Measurements from ENCODE around the gene BAG5. TPM values are rescaled to one million over a fixed set of nuclear protein-coding genes. Genes with fewer than 3 reads are reported as not detected.

BAG5 gene
- total RNA-seq, 1 donor from 2014 or later: 27.2 TPM

DNA sequence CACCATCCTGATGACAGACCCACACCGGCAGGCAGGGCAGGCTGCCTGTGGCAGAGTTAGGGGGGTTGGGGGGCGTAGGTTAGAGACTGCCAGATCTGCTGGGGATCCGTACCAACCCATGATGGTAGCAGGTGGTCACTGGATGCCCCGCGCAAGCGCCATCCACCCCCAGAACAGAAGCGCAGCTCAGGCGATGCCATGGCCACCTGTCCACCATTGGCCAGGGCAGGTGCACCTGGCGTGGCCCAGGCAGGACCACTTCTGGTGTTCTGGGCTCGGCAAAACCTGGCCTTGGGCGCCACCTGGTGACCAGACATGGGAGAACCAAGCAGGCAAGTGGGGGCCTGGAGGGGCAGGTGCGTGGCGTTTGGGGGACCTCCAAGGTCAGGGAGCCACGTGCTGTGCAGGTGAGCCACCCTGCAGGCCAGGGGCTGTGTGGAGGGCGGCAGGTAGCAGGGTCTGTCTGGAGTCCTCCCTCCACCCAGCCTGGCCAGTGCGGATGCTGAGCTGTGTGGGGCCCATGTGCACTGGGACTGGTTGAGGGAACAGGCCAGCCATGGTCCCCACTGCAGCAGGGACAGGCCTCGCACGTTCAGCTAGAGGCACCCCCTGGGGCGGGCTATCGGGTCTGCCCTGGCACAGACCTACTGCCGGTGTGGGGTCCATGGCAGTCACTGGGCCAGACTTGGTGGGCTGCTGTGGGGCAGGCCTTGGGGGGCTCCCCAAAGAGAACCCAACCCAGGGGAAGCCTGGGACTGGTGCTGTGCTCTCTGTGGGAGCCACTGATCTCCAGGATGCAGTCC, 15.6 kb downstream of the BAG5 start:
- no peak overlapping the region for H3K4me3 ChIP-seq (ENCODE audit: low read depth, low read length)
- TF ChIP-seq, protein P1, sequence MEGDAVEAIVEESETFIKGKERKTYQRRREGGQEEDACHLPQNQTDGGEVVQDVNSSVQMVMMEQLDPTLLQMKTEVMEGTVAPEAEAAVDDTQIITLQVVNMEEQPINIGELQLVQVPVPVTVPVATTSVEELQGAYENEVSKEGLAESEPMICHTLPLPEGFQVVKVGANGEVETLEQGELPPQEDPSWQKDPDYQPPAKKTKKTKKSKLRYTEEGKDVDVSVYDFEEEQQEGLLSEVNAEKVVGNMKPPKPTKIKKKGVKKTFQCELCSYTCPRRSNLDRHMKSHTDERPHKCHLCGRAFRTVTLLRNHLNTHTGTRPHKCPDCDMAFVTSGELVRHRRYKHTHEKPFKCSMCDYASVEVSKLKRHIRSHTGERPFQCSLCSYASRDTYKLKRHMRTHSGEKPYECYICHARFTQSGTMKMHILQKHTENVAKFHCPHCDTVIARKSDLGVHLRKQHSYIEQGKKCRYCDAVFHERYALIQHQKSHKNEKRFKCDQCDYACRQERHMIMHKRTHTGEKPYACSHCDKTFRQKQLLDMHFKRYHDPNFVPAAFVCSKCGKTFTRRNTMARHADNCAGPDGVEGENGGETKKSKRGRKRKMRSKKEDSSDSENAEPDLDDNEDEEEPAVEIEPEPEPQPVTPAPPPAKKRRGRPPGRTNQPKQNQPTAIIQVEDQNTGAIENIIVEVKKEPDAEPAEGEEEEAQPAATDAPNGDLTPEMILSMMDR (conservative IDR thresholded peaks at IDR 0.05; ENCODE audit: low read depth, low read length): peak; percentile 78
- no peak for DNase-seq (ENCODE audit: low read depth)

DNA sequence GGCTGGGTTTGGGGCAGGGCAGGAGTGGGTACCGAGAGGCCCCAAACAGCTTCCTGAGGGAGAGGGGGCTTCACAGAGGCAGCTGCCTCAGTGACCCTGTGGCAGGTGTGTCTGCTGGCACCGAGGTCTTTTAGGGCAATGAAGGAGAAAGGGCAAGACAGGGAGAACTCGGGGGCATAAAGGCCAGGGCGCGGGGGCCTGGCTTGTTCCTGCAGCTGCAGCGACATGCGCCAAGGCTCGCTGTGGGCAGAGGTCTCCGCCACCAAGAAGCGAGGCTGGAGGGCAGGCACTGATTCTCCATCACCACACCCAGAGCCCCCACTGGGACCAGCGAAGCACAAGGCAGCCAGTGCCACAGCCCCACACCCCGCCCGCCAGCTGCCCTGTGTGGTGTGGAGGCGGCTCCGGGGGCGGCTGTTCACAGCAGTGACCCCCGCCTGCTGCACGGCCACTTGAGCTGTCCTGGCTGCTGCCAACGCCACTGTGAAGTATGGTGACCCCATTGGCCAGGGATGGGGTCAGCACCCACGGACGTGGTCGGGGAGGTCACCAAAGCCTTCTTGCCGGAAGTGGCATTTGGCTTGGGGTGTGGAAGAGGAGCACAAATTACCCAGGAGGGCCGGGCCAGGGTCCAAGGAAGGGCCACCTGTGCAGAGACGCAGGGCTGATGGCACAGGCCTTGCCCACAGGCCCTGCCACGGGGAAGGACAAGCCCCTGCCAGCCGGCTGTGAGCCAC, 16.4 kb downstream of the BAG5 start:
- TF ChIP-seq, protein P1 (conservative IDR thresholded peaks at IDR 0.05; ENCODE audit: low read depth, low read length): no peak
- DNase-seq (ENCODE audit: low read depth): no peak
- no peak overlapping the region for H3K4me3 ChIP-seq (ENCODE audit: low read depth, low read length)

- H3K4me3 ChIP-seq (ENCODE audit: low read depth, low read length): no peak overlapping the region
- TF ChIP-seq, protein P1 (conservative IDR thresholded peaks at IDR 0.05; ENCODE audit: low read depth, low read length): no peak
- DNase-seq (ENCODE audit: low read depth): no peak
Observed at GRCh38 chr14:103545219-103545914, 17.1 kb downstream of the BAG5 start.

DNA sequence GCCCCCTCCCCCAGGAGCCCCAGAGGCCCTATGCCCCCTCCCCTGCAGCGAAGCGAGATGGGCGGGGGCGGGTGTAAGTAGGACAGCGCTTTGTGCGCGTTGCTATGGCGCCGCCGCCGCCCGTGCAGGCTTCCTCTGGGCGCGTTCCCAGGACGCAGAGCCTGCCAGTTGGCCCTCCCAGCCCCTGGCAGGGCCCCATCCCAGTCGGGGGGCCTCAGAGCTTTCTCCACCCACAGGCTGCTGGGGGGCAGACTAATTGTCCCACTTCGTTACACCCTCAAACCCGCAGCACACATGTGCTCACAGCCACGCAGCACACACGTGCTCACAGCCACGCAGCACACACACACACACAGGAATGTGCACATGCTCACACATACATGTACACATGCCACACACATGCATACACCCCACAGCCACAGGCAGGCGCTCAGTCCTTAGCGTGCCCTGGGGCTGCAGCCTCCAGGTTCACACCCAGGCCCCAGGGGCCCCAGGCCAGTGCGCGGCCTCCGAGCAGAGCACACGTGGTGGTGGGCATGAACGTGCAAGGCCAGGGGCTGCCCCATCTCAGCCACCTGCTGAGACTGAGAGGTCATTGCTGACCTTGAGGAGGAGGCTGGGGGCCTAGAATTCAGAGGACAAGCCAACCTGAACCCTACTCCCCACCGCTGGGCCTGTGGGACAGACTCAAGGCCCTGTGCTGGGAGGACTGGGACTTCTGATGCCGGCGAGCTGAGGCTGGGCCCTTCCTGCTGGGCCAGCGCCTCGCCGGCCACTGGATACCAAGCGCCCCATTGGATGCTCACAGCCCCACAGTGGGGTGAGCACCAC, 17.9 kb downstream of the BAG5 start:
- no peak for DNase-seq (ENCODE audit: low read depth)
- TF ChIP-seq, protein P1 (conservative IDR thresholded peaks at IDR 0.05; ENCODE audit: low read depth, low read length): no peak
- no peak overlapping the region for H3K4me3 ChIP-seq (ENCODE audit: low read depth, low read length)

DNA sequence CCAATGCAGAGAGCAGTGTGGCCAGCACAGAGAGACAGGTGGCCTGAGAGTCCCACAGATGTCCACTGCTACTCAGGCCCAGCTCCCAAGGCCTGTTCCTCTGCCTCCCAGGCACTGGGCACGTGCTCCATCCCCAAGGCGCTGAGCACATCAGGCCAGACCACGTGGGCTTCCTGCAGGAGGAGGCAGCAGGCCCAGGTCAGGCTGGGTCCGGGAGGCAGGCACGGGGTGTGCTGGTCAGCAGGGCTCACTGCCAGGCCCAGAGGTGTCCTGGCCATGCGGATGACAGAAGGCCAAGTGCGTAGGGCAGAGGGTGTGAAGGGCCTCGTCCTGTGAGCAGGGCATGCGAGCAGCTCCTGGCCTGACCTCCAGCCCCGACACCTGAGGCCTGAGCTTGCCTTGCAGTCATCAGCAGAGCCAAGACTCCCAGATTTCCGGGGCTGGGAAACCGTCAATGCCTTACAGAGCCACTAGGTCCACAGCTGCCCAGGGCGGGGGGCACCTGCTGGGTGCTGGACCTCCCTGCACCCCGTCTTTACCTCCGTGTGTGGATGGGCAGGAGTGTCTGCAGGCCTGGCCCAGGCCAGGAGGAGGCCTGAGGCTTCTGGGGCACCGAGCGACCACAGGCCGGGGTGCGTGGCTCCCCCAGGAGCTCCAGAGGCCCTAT, 18.6 kb downstream of the BAG5 start:
- no peak for DNase-seq (ENCODE audit: low read depth)
- TF ChIP-seq, protein P1 (conservative IDR thresholded peaks at IDR 0.05; ENCODE audit: low read depth, low read length): no peak
- H3K4me3 ChIP-seq (ENCODE audit: low read depth, low read length): no peak overlapping the region

- TF ChIP-seq, protein P1 (conservative IDR thresholded peaks at IDR 0.05; ENCODE audit: low read depth, low read length): no peak
- H3K4me3 ChIP-seq (ENCODE audit: low read depth, low read length): no peak overlapping the region
- DNase-seq (ENCODE audit: low read depth): no peak
Observed at GRCh38 chr14:103543140-103543539, 19.3 kb downstream of the BAG5 start.
